Esophagus (tissue), 2 donors: ENCODE data around the gene TFCP2. TPM values are rescaled to one million over a fixed set of nuclear protein-coding genes. Genes with fewer than 3 reads are reported as not detected.
A peak's percentile ranks its signal among the peaks of the same experiment; 100 is the strongest.

Experiments
- H3K27ac ChIP-seq, 2 donors: one replicate each; pipeline ENCODE4 v1.5.1; 2013; ENCODE audit warnings: low read depth in 2 of 2, mild to moderate bottlenecking in 2 of 2, inconsistent platforms in 1 of 2, low read length in 1 of 2, moderate library complexity in 1 of 2
- H3K27me3 ChIP-seq, 2 donors: one replicate each; pipeline ENCODE4 v1.6.1; 2013; ENCODE audit warnings: low read length in 2 of 2, control low read depth in 1 of 2, mild to moderate bottlenecking in 1 of 2; ENCODE audit not compliant: insufficient read depth in 2 of 2, control insufficient read depth in 1 of 2
- H3K36me3 ChIP-seq, 2 donors: one replicate each; pipeline ENCODE4 v1.6.1; 2013; ENCODE audit warnings: low read length in 1 of 2; ENCODE audit not compliant: control insufficient read depth in 2 of 2, insufficient read depth in 2 of 2
- H3K4me1 ChIP-seq, 2 donors: one replicate each; pipeline ENCODE4 v1.6.1; 2013; ENCODE audit warnings: low read length in 1 of 2; ENCODE audit not compliant: control insufficient read depth in 2 of 2, insufficient read depth in 2 of 2
- H3K4me3 ChIP-seq, 2 donors: one replicate each; pipeline ENCODE4 v1.5.1; 2013; ENCODE audit warnings: low read length in 2 of 2, mild to moderate bottlenecking in 2 of 2, low read depth in 1 of 2, moderate library complexity in 1 of 2
- H3K9me3 ChIP-seq, 2 donors: one replicate each; pipeline ENCODE4 v1.6.1; 2013; ENCODE audit warnings: mild to moderate bottlenecking in 2 of 2, low read depth in 1 of 2, low read length in 1 of 2, moderate library complexity in 1 of 2; ENCODE audit not compliant: control insufficient read depth in 2 of 2, insufficient read depth in 1 of 2
- WGBS, 2 donors: extraction: QIAGEN DNeasy Blood & Tissue Kit; methylation state at CpG; one replicate each; pipeline ENCODE4 v1.1.7; 2013; 5-methylcytosine and 5-hydroxymethylcytosine counted together
- polyA plus RNA-seq, 2 donors: library from polyadenylated mRNA; stranded (reverse); fragments of 200-250 nt; gene quantifications; one replicate each; pipeline ENCODE4 v1.2.3, GENCODE V29; 2013
- donor health status: healthy with polysubstance abuse.
- donor health status: Bipolar disorder and iron deficiency.

TFCP2 gene
- polyA plus RNA-seq, 2 donors = 7.6 to 9.6 TPM

- no peaks in the 10 kb centered on the region for H3K9me3 ChIP-seq
- peak overlapping the region; percentile 95 to 99 for H3K27ac ChIP-seq
- 3 to 4% methylated on average over 16 of the region's 16 CpGs for WGBS, 2 donors
Observed at GRCh38 chr12:51171884-51172514, 936 bp downstream of the TFCP2 start.

GRCh38 chr12:51163795-51164194 is 9.1 kb downstream of the TFCP2 start:
- no peaks in the 10 kb centered on the region for H3K4me1 ChIP-seq
- no peaks in the 10 kb centered on the region for H3K9me3 ChIP-seq
- H3K27me3 ChIP-seq = no peaks in the 10 kb centered on the region
- no peak overlapping the region for H3K4me3 ChIP-seq
- 67 to 84% methylated on average over 3 of the region's 3 CpGs for WGBS, 2 donors
- no peak overlapping the region for H3K27ac ChIP-seq
- no peaks in the 10 kb centered on the region for H3K36me3 ChIP-seq

More at GRCh38 chr12:51171884-51172514, 936 bp downstream of the TFCP2 start:
- H3K4me1 ChIP-seq = no peaks in the 10 kb centered on the region
- no peaks in the 10 kb centered on the region for H3K36me3 ChIP-seq
- H3K4me3 ChIP-seq = peak overlapping the region; percentile 80 to 98
- no peaks in the 10 kb centered on the region for H3K27me3 ChIP-seq

GRCh38 chr12:51162217-51162616 is 10.7 kb downstream of the TFCP2 start:
- no peaks in the 10 kb centered on the region for H3K27me3 ChIP-seq
- no peak overlapping the region for H3K4me3 ChIP-seq
- WGBS, 2 donors = 98% methylated on average over 6 of the region's 6 CpGs
- no peaks in the 10 kb centered on the region for H3K4me1 ChIP-seq
- H3K36me3 ChIP-seq = no peaks in the 10 kb centered on the region
- no peak overlapping the region for H3K27ac ChIP-seq
- no peaks in the 10 kb centered on the region for H3K9me3 ChIP-seq

- no peak overlapping the region for H3K4me3 ChIP-seq
- WGBS, 2 donors = 79 to 88% methylated on average over 8 of the region's 8 CpGs
Observed at GRCh38 chr12:51160814-51161459, 12.0 kb downstream of the TFCP2 start.

GRCh38 chr12:51156245-51156765 is 16.6 kb downstream of the TFCP2 start:
- no peak overlapping the region for H3K27ac ChIP-seq
- H3K27me3 ChIP-seq = no peaks in the 10 kb centered on the region
- H3K4me1 ChIP-seq = no peaks in the 10 kb centered on the region
- H3K9me3 ChIP-seq = no peaks in the 10 kb centered on the region
- 94 to 95% methylated on average over 3 of the region's 3 CpGs for WGBS, 2 donors
- no peak overlapping the region for H3K4me3 ChIP-seq
- H3K36me3 ChIP-seq = no peaks in the 10 kb centered on the region

More at GRCh38 chr12:51160814-51161459, 12.0 kb downstream of the TFCP2 start:
- Histone ChIP-seq H3K27me3 (no peaks in the 10 kb centered on the region), H3K9me3 (no peaks in the 10 kb centered on the region), H3K36me3 (no peaks in the 10 kb centered on the region), H3K27ac (no peak overlapping the region), H3K4me1 (no peaks in the 10 kb centered on the region)

- Histone ChIP-seq H3K4me3 (no peak overlapping the region), H3K9me3 (no peaks in the 10 kb centered on the region), H3K4me1 (no peaks in the 10 kb centered on the region), H3K27me3 (no peaks in the 10 kb centered on the region), H3K36me3 (no peaks in the 10 kb centered on the region), H3K27ac (no peak overlapping the region)
- 91 to 95% methylated on average over 1 of the region's 1 CpG for WGBS, 2 donors
Observed at GRCh38 chr12:51152953-51153352, 20.0 kb downstream of the TFCP2 start.

GRCh38 chr12:51150777-51151176 is 22.2 kb downstream of the TFCP2 start:
- Histone ChIP-seq H3K9me3 (no peaks in the 10 kb centered on the region), H3K36me3 (no peaks in the 10 kb centered on the region), H3K27ac (no peak overlapping the region), H3K4me1 (no peaks in the 10 kb centered on the region), H3K4me3 (no peak overlapping the region), H3K27me3 (no peaks in the 10 kb centered on the region)
- WGBS, 2 donors = 63 to 64% methylated on average over 3 of the region's 3 CpGs

- 73 to 84% methylated on average over 1 of the region's 1 CpG for WGBS, 2 donors
- Histone ChIP-seq H3K4me3 (no peak overlapping the region), H3K4me1 (no peaks in the 10 kb centered on the region), H3K36me3 (no peaks in the 10 kb centered on the region), H3K27ac (no peak overlapping the region), H3K9me3 (no peaks in the 10 kb centered on the region), H3K27me3 (no peaks in the 10 kb centered on the region)
Observed at GRCh38 chr12:51147309-51147708, 25.6 kb downstream of the TFCP2 start.

- Histone ChIP-seq H3K4me3 (no peak overlapping the region), H3K36me3 (no peaks in the 10 kb centered on the region), H3K4me1 (no peaks in the 10 kb centered on the region), H3K27me3 (no peaks in the 10 kb centered on the region), H3K9me3 (no peaks in the 10 kb centered on the region), H3K27ac (no peak overlapping the region)
- WGBS, 2 donors = 98 to 100% methylated on average over 3 of the region's 3 CpGs
Observed at GRCh38 chr12:51139292-51139844, 33.6 kb downstream of the TFCP2 start.
